OCI-LY7 (cell line): Measurements from ENCODE around the gene DNER.

Experiments used
- CTCF ChIP-seq: fragments of 200-600 bp; sonication (generic); conservative IDR thresholded peaks from 2 replicates; pipeline ENCODE4 v1.5.1; 2014; ENCODE audit warnings: mild to moderate bottlenecking, antibody characterized with exemption, low read length, moderate library complexity, mixed read lengths
- EZH2phosphoT487 ChIP-seq: fragments of 200-600 bp; sonication (generic); IDR thresholded peaks from 2 replicates; pipeline ENCODE4 v1.6.1; 2018; ENCODE audit warnings: low read depth, borderline replicate concordance, mild to moderate bottlenecking, mixed run types, antibody characterized with exemption, low read length, moderate library complexity, mixed read lengths

- no peak for TF ChIP-seq CTCF
- TF ChIP-seq EZH2phosphoT487: no peak
These were observed 12.6 kb downstream of the DNER start for GRCh38 chr2:229701716-229702115.
